GM12872 (cell line): ENCODE results near the gene ZAR1.

Experiments
- TF ChIP-seq, protein P1 (sequence below): IDR thresholded peaks from 3 replicates; pipeline ENCODE4 v1.5.1; 2011; ENCODE audit warnings: low read depth, mild to moderate bottlenecking, low read length, moderate library complexity; ENCODE audit not compliant: insufficient read depth

Gene ZAR1

GRCh38 chr4:48491514-48492176 lies 1.6 kb downstream of the ZAR1 start:
- TF ChIP-seq, protein P1, sequence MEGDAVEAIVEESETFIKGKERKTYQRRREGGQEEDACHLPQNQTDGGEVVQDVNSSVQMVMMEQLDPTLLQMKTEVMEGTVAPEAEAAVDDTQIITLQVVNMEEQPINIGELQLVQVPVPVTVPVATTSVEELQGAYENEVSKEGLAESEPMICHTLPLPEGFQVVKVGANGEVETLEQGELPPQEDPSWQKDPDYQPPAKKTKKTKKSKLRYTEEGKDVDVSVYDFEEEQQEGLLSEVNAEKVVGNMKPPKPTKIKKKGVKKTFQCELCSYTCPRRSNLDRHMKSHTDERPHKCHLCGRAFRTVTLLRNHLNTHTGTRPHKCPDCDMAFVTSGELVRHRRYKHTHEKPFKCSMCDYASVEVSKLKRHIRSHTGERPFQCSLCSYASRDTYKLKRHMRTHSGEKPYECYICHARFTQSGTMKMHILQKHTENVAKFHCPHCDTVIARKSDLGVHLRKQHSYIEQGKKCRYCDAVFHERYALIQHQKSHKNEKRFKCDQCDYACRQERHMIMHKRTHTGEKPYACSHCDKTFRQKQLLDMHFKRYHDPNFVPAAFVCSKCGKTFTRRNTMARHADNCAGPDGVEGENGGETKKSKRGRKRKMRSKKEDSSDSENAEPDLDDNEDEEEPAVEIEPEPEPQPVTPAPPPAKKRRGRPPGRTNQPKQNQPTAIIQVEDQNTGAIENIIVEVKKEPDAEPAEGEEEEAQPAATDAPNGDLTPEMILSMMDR, result no peak

- TF ChIP-seq, protein P1, result no peak
Measured at GRCh38 chr4:48493452-48494100, 3.5 kb downstream of the ZAR1 start.

- TF ChIP-seq, protein P1, result no peak
Measured at GRCh38 chr4:48495941-48496340, 5.9 kb downstream of the ZAR1 start.

- TF ChIP-seq, protein P1, result no peak
Measured at GRCh38 chr4:48498895-48499294, 8.8 kb downstream of the ZAR1 start.

DNA sequence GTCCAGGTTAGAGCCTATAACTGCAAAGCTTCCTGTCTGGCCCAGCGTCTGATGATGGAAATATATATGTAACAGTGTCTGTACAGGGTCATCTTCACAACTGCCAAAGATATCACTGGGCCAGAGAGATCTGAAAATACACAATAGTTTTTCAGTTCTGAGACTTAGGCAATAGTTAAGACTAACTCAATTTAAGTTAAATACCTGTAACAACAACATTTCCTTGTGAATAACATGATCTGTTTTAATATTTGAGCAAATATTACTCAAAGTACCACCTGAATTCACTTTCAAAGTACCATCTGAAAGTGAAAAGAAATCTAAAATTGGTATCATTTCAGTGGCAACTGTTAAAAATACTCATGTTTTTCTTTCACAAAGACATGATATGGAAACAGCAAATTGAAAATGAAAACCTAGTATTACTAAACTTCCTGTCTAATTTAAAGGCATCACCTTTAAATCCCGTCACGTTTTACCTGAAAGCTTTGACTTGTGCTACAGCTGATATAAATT lies 9.6 kb downstream of the ZAR1 start:
- TF ChIP-seq, protein P1, result no peak

- TF ChIP-seq, protein P1, result no peak
Measured at GRCh38 chr4:48503233-48504025, 13.4 kb downstream of the ZAR1 start.

DNA sequence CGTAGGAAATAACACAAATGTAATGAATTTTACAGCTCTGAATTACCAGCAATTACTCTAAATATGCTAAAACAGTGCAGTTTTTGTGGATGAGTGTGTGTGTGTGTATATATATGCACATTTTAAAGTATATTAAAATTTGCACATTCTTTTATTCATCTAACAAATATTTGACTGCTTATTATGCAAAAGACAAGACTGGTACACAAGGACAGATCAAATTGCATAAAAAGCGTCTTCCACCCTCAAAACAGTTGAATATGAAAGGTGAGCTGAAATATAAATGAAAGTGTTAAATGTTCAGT lies 13.9 kb downstream of the ZAR1 start:
- TF ChIP-seq, protein P1, result no peak
